GM12892 (cell line): ENCODE measurements around the gene SNX3.
"Not testable (repeated sequence)": the region's sequence is repeated elsewhere in the genome, so short reads cannot be mapped to it uniquely, and the experiment has no call there.

Experiments used
- DNase-seq: peaks from one replicate; pipeline ENCODE4 v3.0.0; 2011; ENCODE audit not compliant: insufficient read length
- FAIRE-seq: peaks from 2 replicates; lab custom pipeline; 2011; peaks lifted over from hg19 to GRCh38; lab: Jason Lieb, UNC
- POLR2A ChIP-seq: IDR thresholded peaks from 2 replicates; pipeline ENCODE4 v1.6.1; 2011; ENCODE audit warnings: low read depth, low read length, control low read depth
- POLR2AphosphoS5 ChIP-seq: IDR thresholded peaks from 2 replicates; pipeline ENCODE4 v1.6.1; 2011; ENCODE audit warnings: low read depth, low read length, control low read depth
- TAF1 ChIP-seq: IDR thresholded peaks from 2 replicates; pipeline ENCODE4 v1.6.1; 2011; ENCODE audit warnings: low read depth, mild to moderate bottlenecking, control low read depth, low read length, borderline replicate concordance

Gene SNX3

DNA sequence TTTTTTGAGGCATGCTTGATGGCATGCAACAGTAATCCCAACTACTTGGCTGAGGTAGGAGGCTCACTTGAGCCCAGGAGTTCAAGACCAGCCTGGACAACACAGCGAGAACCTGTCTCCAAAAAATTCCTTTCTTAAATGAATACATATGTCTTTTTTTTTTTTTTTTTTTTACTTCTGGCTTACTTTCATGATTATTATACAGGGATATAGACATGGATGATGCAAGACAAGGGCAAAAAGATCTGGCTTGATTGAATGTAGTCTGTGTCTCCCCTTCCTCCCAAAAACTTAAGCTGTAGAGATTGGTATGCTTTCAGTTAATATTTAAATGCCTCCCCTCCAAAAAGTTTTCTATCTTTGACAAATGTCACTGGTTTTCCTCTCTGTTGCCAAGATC, 7.6 kb downstream of the SNX3 start:
- FAIRE-seq (no peak), DNase-seq (no peak)
- TF ChIP-seq POLR2A: no peak
- TF ChIP-seq TAF1: no peak
- TF ChIP-seq POLR2AphosphoS5: no peak

GRCh38 chr6:108252055-108252454, 8.8 kb downstream of the SNX3 start:
- no peak for FAIRE-seq
- no peak for DNase-seq
- TF ChIP-seq TAF1: no peak
- no peak for TF ChIP-seq POLR2AphosphoS5
- TF ChIP-seq POLR2A: no peak

DNA sequence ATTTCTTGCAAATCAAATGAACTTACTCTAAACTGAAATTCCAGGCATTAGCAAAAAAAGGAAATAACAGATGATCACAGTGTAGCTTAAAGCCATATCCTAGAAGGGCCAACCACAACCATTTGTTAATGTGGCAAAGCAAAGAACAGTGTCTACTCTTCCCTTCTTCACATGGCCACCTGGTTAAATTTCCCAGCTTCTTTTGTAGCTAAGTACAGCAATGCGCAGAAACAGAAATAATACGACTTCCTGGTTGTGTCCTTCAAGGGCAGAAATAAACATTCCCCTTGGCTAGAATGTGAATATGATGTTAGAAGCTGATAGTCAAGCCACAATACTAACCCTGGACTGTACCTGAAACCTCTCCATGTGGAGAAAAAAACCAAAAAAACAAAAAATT, 9.6 kb downstream of the SNX3 start:
- no peak for FAIRE-seq

GRCh38 chr6:108250240-108250866, 10.5 kb downstream of the SNX3 start:
- no peak for TF ChIP-seq POLR2A
- TF ChIP-seq TAF1: no peak
- TF ChIP-seq POLR2AphosphoS5: no peak
- DNase-seq: no peak
- peak; percentile 46 for FAIRE-seq

More for the DNA sequence above, 9.6 kb downstream of the SNX3 start:
- no peak for DNase-seq
- TF ChIP-seq POLR2AphosphoS5 (no peak), POLR2A (no peak), TAF1 (no peak)

DNA sequence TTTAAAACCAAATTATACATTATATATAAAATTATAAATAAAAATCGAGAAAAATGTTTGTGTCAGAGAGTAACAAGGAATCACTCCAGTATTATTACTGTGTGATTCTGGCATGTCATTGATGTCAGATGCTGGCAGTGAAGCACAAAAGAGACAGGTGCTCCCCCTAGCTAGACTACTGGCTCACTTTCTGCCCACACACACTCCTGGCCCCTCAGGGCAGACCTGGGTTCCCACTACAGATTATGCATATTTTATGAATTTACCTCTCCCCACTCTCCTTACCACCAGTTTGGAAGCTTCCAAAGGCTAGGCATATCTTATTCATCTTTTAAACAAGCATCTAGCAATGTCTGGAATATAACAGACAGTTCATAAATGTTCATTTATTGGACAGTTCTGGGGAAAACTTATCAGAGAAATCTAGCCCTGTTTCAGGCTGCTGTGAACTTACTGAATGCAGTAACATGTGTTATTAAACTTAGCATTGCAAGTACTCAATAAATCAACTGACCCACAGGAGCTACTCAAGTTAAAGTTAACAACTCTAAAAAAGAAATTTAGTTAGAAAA, 12.8 kb downstream of the SNX3 start:
- TF ChIP-seq POLR2AphosphoS5: no peak
- TF ChIP-seq POLR2A: no peak
- no peak for TF ChIP-seq TAF1
- DNase-seq (no peak), FAIRE-seq (no peak)

DNA sequence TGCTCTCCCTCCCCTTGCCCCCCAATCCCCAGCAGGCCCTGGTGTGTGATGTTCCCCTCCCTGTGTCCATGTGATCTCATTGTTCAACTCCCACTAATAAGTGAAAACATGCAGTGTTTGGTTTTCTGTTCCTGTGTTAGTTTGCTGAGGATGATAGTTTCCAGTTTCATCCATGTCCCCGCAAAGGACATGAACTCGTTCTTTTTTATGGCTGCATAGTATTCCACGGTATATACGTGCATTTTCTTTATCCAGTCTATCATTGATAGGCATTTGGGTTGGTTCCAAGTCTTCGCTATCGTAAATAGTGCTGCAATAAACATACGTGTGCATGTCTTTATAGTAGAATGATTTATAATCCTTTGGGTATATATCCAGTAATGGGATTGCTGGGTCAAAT, 15.7 kb downstream of the SNX3 start:
- not testable (repeated sequence) for DNase-seq, FAIRE-seq

- no peak for DNase-seq
- no peak for FAIRE-seq
- no peak for TF ChIP-seq POLR2A
- no peak for TF ChIP-seq TAF1
- no peak for TF ChIP-seq POLR2AphosphoS5
Observed at GRCh38 chr6:108243836-108244235, 17.0 kb downstream of the SNX3 start.

GRCh38 chr6:108242721-108243120, 18.1 kb downstream of the SNX3 start:
- no peak for FAIRE-seq
- TF ChIP-seq POLR2AphosphoS5: no peak
- TF ChIP-seq POLR2A: no peak
- no peak for TF ChIP-seq TAF1

GRCh38 chr6:108242259-108242658, 18.6 kb downstream of the SNX3 start:
- TF ChIP-seq POLR2A: no peak
- TF ChIP-seq TAF1: no peak
- no peak for TF ChIP-seq POLR2AphosphoS5
- no peak for DNase-seq
- no peak for FAIRE-seq

More at GRCh38 chr6:108242721-108243120, 18.1 kb downstream of the SNX3 start:
- no peak for DNase-seq

- TF ChIP-seq POLR2AphosphoS5 (no peak), POLR2A (no peak), TAF1 (no peak)
- DNase-seq (no peak), FAIRE-seq (no peak)
Observed at GRCh38 chr6:108238322-108238721, 22.5 kb downstream of the SNX3 start.

DNA sequence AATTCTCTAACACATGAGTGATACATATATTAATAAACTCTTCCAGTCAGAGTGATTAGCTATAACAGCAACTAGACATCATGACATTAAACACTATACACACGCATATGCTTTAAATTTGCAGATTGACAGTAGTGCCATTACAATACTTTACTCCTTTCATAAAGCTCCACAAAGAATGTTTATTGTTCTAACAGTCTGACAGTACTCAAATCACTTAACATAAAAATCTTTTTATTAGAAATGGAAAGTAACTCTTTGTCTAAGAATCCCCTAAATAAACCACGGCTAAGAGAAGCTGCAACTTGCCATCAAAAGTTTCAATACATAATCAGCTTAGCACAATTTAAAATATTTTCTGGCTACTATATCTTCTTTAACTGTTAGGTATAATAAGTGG, 24.0 kb downstream of the SNX3 start:
- FAIRE-seq: no peak
- DNase-seq: no peak
- no peak for TF ChIP-seq TAF1
- TF ChIP-seq POLR2A: no peak
- TF ChIP-seq POLR2AphosphoS5: no peak

DNA sequence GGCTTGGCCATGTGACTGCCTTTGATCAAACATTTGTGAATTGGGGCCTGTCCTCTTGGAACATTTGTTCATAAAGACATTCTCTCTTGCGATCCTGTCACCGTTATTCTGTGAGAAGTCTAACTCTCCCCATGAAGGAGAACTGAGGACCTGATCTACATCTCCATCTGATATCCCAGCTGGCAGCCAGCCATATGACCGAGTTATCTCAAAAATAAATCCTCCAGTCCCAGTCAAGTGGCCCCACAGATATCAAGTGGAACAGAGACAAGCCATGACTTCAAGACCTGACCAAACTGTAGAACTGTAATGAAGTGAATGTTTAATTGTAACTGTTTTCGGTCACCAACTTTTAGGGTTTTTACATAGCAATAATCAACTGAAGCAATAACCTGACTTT, 25.7 kb downstream of the SNX3 start:
- FAIRE-seq: no peak

DNA sequence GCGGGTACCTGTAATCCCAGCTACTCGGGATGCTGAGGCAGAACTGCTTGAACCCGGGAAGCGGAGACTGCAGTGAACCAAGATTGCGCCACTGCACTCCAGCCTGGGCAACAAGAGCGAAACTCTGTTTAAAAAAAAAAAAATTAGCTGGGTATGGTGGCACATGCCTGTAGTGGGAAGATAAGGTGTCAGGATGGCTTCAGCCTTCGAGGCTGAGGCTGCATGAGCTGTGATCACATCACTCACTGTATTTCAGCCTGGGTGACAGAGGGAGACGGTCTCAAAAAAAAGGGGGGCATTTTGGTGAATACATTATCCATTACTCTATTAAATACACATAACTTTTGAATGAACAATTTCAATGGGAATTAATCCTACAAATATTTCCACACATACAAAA, 32.4 kb downstream of the SNX3 start:
- FAIRE-seq (no peak), DNase-seq (no peak)
- TF ChIP-seq POLR2AphosphoS5: no peak
- TF ChIP-seq TAF1: no peak
- no peak for TF ChIP-seq POLR2A

More for the DNA sequence above, 25.7 kb downstream of the SNX3 start:
- TF ChIP-seq POLR2A: no peak
- TF ChIP-seq TAF1: no peak
- TF ChIP-seq POLR2AphosphoS5: no peak
- no peak for DNase-seq
